ENCODE measurements around the gene LAMA5. TPM values are rescaled to one million over a fixed set of nuclear protein-coding genes. Genes with fewer than 3 reads are reported as not detected.

The LAMA5 gene
- total RNA-seq, 4 donors from 2014 or later: 93.9 to 179 (median 117) TPM

DNA sequence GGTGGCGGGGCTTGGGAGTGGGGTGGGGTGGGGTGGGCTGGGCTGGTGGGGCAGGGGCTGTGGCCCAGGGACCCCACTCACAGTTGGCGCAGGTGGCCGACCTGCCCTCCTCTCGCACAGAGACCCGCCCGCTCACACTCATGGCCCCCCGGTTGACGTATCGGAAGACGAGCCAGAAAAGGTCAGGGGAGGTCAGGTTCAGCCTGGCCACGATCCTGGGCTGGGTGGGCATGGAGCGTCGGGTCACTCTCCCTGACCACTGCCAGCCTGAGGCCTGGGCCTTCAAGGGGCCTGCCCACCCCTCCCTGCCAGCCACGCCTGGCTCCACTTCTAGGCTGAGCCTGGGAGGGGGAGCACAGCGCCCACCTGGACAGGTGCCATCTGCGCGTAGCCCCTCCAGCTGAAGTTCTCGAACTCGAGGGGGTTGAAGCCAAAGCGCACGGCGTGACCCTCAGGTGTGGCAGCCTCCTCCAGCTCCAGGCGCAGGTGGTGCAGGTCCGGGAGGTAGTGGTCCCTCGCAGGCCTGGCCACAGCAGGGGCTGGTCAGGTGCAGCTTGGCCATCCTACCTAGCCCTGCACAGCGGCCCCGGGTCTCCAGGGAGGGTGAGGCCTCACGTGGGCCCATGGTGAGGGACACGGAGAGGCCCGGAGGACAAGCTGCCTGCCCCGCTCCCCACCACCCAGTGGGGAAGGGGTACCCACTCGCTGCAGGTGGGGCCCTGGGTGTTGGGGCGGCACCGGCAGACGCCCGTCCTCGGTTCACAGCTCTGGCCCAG, 33.1 kb downstream of the LAMA5 start:
- Histone ChIP-seq H3K4me3 (replicated peaks in 1 of 3) (no peak overlapping the region), H3K36me3 (peaks cover 69 to 80% of the 10 kb centered on the region in 2 donors), H3K27ac (no peak overlapping the region), H3K4me1 (no peaks in the 10 kb centered on the region), H3K27me3 (no peaks in the 10 kb centered on the region), H3K9me3 (no peaks in the 10 kb centered on the region)
- 90% methylated on average over 25 of the region's 37 CpGs; no CpG with 5 or more reads in 1 of the 2 donors for WGBS, 2 donors
- intact Hi-C loops (cut with DNase I): no loop called here
- no peak for DNase-seq
- no peak for TF ChIP-seq POLR2A (IDR thresholded peaks at IDR 0.05)
- TF ChIP-seq, protein P1, sequence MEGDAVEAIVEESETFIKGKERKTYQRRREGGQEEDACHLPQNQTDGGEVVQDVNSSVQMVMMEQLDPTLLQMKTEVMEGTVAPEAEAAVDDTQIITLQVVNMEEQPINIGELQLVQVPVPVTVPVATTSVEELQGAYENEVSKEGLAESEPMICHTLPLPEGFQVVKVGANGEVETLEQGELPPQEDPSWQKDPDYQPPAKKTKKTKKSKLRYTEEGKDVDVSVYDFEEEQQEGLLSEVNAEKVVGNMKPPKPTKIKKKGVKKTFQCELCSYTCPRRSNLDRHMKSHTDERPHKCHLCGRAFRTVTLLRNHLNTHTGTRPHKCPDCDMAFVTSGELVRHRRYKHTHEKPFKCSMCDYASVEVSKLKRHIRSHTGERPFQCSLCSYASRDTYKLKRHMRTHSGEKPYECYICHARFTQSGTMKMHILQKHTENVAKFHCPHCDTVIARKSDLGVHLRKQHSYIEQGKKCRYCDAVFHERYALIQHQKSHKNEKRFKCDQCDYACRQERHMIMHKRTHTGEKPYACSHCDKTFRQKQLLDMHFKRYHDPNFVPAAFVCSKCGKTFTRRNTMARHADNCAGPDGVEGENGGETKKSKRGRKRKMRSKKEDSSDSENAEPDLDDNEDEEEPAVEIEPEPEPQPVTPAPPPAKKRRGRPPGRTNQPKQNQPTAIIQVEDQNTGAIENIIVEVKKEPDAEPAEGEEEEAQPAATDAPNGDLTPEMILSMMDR (IDR thresholded peaks at IDR 0.05): no peak

DNA sequence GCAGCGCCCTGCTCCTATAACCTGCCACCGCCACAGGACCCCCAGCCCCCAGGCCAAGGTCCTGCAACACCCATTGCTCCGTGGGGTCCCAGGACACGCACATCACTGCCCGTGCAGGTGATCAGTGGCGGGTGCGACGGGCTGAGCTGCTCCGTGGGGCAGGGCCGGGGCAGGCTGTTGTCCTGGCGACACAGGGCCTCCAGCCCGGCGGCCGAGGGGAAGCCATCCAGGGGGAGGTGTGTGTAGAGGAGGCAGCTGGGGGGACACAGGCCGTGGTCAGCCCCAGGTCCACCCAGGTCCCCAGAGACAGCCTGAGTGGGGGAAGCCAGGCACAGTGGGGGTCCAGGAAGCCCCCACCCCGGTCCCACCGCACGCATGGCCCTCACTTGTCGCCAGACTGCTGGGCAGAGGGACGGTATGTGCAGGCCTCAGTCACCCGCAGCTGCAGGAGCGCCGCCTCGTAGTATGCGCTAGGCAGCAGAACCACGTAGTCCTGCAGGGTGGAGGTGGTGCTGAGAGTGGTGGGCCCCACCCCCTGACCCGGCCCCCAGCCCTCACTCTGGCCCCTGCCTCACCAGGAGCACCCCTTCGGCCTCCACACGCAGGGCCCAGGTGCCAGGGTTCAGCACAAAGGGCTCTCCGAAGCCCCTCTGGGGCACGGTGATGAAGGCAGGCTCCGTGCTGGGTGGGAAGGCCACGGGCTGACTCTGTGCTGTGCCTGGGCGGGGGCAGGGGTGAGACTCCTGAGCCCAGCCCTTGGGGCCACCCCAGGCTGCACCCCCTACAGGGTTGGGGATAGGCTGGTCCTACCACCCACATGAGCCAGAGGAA, 33.9 kb downstream of the LAMA5 start:
- TF ChIP-seq, protein P1 (IDR thresholded peaks at IDR 0.05): no peak
- no peak for TF ChIP-seq POLR2A (IDR thresholded peaks at IDR 0.05)
- Histone ChIP-seq H3K4me3 (replicated peaks in 1 of 3) (no peak overlapping the region), H3K27me3 (no peaks in the 10 kb centered on the region), H3K9me3 (no peaks in the 10 kb centered on the region), H3K36me3 (peaks cover 72 to 86% of the 10 kb centered on the region in 2 donors), H3K27ac (no peak overlapping the region), H3K4me1 (no peaks in the 10 kb centered on the region)
- DNase-seq: no peak
- intact Hi-C loops (cut with DNase I): no loop called here
- 100% methylated on average over 2 of the region's 34 CpGs; no CpG with 5 or more reads in 1 of the 2 donors for WGBS, 2 donors

DNA sequence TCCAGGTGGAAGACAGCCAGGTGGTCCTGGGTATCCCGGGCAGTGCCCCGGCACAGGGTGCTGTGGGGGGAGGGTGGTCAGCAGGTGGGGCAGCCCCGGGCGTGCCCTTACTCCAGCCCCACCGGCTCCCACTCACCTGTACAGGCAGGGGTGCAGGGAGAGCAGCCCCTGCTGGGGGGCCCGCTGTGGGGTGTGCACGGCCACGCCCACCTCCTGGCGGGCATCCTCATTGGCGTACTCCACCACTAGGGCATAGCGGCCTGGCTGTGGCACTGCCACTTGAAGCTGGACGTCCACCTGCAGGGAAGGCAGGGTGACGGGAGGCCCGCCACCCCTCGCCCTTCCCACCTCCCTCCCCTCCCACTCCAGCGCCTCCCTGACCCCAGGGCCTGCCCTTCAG, 34.7 kb downstream of the LAMA5 start:
- Histone ChIP-seq H3K27me3 (no peaks in the 10 kb centered on the region), H3K27ac (no peak overlapping the region), H3K4me3 (replicated peaks in 1 of 3) (no peak overlapping the region), H3K4me1 (no peaks in the 10 kb centered on the region), H3K9me3 (no peaks in the 10 kb centered on the region), H3K36me3 (peaks cover 72 to 86% of the 10 kb centered on the region in 2 donors)
- DNase-seq: no peak
- intact Hi-C loops (cut with DNase I): no loop called here
- TF ChIP-seq POLR2A (IDR thresholded peaks at IDR 0.05): no peak
- TF ChIP-seq, protein P1 (IDR thresholded peaks at IDR 0.05): no peak
- 86 to 93% methylated on average over 6 to 8 of the region's 16 CpGs for WGBS, 2 donors

DNA sequence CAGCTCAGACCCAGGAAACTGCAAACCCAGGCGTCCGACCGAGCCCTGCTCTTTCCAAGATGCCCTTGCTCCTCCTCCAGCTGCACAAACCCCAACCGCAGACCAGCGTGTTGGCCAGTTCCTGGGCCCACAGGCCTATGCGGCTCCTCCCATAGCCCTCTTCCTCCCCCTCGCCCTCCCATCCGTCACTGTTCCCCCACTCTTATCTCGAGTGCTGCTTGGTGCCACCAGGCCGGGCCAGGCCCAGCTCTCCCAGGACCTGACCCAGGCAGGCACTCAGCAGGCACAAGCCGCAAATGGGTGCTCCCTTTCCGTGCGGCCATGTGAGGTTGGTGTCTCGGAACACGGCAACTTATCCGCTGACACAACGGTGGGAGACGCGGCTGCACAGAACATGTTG, 35.8 kb downstream of the LAMA5 start:
- Histone ChIP-seq H3K27me3 (no peaks in the 10 kb centered on the region), H3K27ac (no peak overlapping the region), H3K9me3 (no peaks in the 10 kb centered on the region), H3K4me1 (no peaks in the 10 kb centered on the region), H3K36me3 (peaks cover 75 to 86% of the 10 kb centered on the region in 2 donors), H3K4me3 (replicated peaks in 1 of 3) (no peak overlapping the region)
- 95 to 98% methylated on average over 16 to 19 of the region's 19 CpGs for WGBS, 2 donors
- no peak for DNase-seq
- no peak for TF ChIP-seq POLR2A (IDR thresholded peaks at IDR 0.05)
- TF ChIP-seq, protein P1 (IDR thresholded peaks at IDR 0.05): no peak
- intact Hi-C loops (cut with DNase I): no loop called here

Measured in thyroid gland (tissue), 4 donors.